HEK293 (cell line): Measurements from ENCODE around the gene ADGRD2.

Source experiments
- SCRT1 ChIP-seq: fragments of 450-650 bp; formaldehyde crosslinking; IDR thresholded peaks from 2 replicates; pipeline ENCODE4 v1.5.1; 2016; ENCODE audit warnings: missing biosample characterization, missing genetic modification characterization, borderline replicate concordance
- ZEB2 ChIP-seq: fragments of 450-650 bp; formaldehyde crosslinking; IDR thresholded peaks from 2 replicates; pipeline ENCODE4 v1.5.1; 2016; ENCODE audit warnings: missing biosample characterization, missing genetic modification characterization
- ZNF169 ChIP-seq: fragments of 450-650 bp; formaldehyde crosslinking; IDR thresholded peaks from 2 replicates; pipeline ENCODE4 v1.5.1; 2016; ENCODE audit warnings: missing biosample characterization, missing genetic modification characterization
- ZNF19 ChIP-seq: fragments of 450-650 bp; formaldehyde crosslinking; IDR thresholded peaks from 2 replicates; pipeline ENCODE4; 2016; ENCODE audit warnings: missing biosample characterization, missing genetic modification characterization, low read depth
- ZNF24 ChIP-seq: fragments of 450-650 bp; formaldehyde crosslinking; IDR thresholded peaks from 2 replicates; pipeline ENCODE4 v1.5.1; 2016; ENCODE audit warnings: missing biosample characterization, missing genetic modification characterization
- ZNF266 ChIP-seq: fragments of 450-650 bp; formaldehyde crosslinking; IDR thresholded peaks from 2 replicates; pipeline ENCODE4 v1.5.1; 2016; ENCODE audit warnings: missing biosample characterization, missing genetic modification characterization, low read depth
- ZNF341 ChIP-seq: fragments of 450-650 bp; formaldehyde crosslinking; IDR thresholded peaks from 2 replicates; pipeline ENCODE4; 2016; ENCODE audit warnings: low read depth, missing biosample characterization, missing genetic modification characterization
- ZNF394 ChIP-seq: fragments of 450-650 bp; formaldehyde crosslinking; IDR thresholded peaks from 2 replicates; pipeline ENCODE4 v1.5.1; 2016; ENCODE audit warnings: missing biosample characterization, missing genetic modification characterization, mild to moderate bottlenecking, moderate library complexity, borderline replicate concordance
- ZNF473 ChIP-seq: fragments of 450-650 bp; formaldehyde crosslinking; IDR thresholded peaks from 2 replicates; pipeline ENCODE4 v1.5.1; 2017; ENCODE audit warnings: missing biosample characterization, missing genetic modification characterization
- ZNF560 ChIP-seq: fragments of 450-650 bp; formaldehyde crosslinking; IDR thresholded peaks from 2 replicates; pipeline ENCODE4 v1.5.1; 2017; ENCODE audit warnings: missing biosample characterization, missing genetic modification characterization, borderline replicate concordance
- ZNF629 ChIP-seq: fragments of 450-650 bp; formaldehyde crosslinking; IDR thresholded peaks from 2 replicates; pipeline ENCODE4 v1.5.1; 2017; ENCODE audit warnings: missing biosample characterization, missing genetic modification characterization
- ZNF654 ChIP-seq: fragments of 450-650 bp; formaldehyde crosslinking; IDR thresholded peaks from 2 replicates; pipeline ENCODE4 v1.5.1; 2016; ENCODE audit warnings: low read depth, missing biosample characterization, missing genetic modification characterization
- ZNF660 ChIP-seq: fragments of 450-650 bp; IDR thresholded peaks from 2 replicates; pipeline ENCODE4 v1.5.1; 2018; ENCODE audit warnings: missing biosample characterization, mild to moderate bottlenecking, missing genetic modification characterization
- TF ChIP-seq, protein P1 (sequence below): fragments of 450-650 bp; formaldehyde crosslinking; IDR thresholded peaks from 2 replicates; pipeline ENCODE4 v1.5.1; 2017; ENCODE audit warnings: missing biosample characterization, missing genetic modification characterization
- TF ChIP-seq, protein P2 (sequence below): fragments of 450-650 bp; formaldehyde crosslinking; IDR thresholded peaks from 2 replicates; pipeline ENCODE4 v1.5.1; 2016; ENCODE audit warnings: missing biosample characterization, missing genetic modification characterization, low read depth
- TF ChIP-seq, protein P3 (sequence below): fragments of 450-650 bp; formaldehyde crosslinking; IDR thresholded peaks from 2 replicates; pipeline ENCODE4 v1.5.1; 2017; ENCODE audit warnings: missing biosample characterization, missing genetic modification characterization
- TF ChIP-seq, protein P4 (sequence below): fragments of 450-650 bp; formaldehyde crosslinking; IDR thresholded peaks from 2 replicates; pipeline ENCODE4 v1.5.1; 2016; ENCODE audit warnings: missing biosample characterization, missing genetic modification characterization
- TF ChIP-seq, protein P5 (sequence below): fragments of 450-650 bp; formaldehyde crosslinking; IDR thresholded peaks from 2 replicates; pipeline ENCODE4 v1.5.1; 2016; ENCODE audit warnings: missing biosample characterization, missing genetic modification characterization, borderline replicate concordance
- TF ChIP-seq, protein P6 (sequence below): fragments of 450-650 bp; formaldehyde crosslinking; IDR thresholded peaks from 2 replicates; pipeline ENCODE4 v1.5.1; 2016; ENCODE audit warnings: missing biosample characterization, missing genetic modification characterization
- TF ChIP-seq, protein P7 (sequence below): fragments of 450-650 bp; formaldehyde crosslinking; IDR thresholded peaks from 2 replicates; pipeline ENCODE4 v1.5.1; 2016; ENCODE audit warnings: missing biosample characterization, missing genetic modification characterization
- TF ChIP-seq, protein P8 (sequence below): fragments of 450-650 bp; IDR thresholded peaks from 2 replicates; pipeline ENCODE4 v1.5.1; 2018; ENCODE audit warnings: missing biosample characterization, missing genetic modification characterization

The ADGRD2 gene

DNA sequence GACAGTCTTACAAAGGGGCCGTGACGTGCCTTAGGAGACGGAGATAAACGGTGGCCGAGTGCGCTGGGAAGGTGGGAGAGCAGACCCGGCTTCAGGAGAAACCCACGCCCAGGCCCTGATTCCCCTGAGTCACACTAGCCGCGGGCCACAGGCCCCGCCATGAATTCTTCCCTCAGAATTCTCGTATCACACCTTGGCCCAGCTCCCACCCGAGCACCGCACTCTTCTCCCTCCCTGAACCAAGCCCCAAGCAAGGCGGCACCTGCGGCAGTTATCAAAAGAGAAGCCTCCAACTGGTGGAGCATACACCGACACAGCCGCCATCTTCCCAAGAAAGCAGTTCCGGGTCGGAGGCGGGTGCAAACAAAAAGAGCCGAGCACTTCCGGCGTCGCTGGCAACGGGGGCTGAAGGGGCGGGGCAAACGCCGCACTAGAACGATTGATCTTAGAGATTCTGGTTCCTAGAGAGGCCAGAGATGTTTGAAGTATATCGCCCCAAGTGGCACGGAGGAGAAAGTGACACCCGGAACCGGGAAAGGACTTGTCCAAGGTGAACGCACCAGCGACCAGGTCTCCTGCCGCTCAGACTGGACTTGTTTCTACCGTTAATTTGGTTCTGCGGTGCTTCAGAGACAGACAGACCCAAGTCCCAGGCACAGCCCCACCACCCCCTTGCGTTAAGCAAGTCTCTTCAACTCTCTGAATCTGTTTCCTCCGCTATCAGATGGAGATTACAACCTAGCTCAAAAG, 35.0 kb upstream of the ADGRD2 start, which contains the start of gene PSMB7 (continued):
- TF ChIP-seq ZNF654 (tag by site-specific recombination) (no peak), ZNF473 (tag by site-specific recombination) (no peak), ZNF266 (tag by site-specific recombination) (no peak), ZEB2 (peak; percentile 63), ZNF341 (tag by site-specific recombination) (no peak), ZNF19 (no peak), ZNF660 (tag by site-specific recombination) (peak; percentile 90; the same call in 1 of the 2 replicates), ZNF394 (tag by site-specific recombination) (peak; percentile 84), ZNF629 (tag by site-specific recombination) (peak; percentile 79), ZNF560 (tag by site-specific recombination) (no peak), ZNF169 (no peak), ZNF24 (peak; percentile 80), SCRT1 (tag by site-specific recombination) (no peak)
- TF ChIP-seq, protein P1, sequence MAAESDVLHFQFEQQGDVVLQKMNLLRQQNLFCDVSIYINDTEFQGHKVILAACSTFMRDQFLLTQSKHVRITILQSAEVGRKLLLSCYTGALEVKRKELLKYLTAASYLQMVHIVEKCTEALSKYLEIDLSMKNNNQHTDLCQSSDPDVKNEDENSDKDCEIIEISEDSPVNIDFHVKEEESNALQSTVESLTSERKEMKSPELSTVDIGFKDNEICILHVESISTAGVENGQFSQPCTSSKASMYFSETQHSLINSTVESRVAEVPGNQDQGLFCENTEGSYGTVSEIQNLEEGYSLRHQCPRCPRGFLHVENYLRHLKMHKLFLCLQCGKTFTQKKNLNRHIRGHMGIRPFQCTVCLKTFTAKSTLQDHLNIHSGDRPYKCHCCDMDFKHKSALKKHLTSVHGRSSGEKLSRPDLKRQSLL, result 0 out of 2 replicates have a peak, but pooled peaks have one; percentile 36
- TF ChIP-seq, protein P2, sequence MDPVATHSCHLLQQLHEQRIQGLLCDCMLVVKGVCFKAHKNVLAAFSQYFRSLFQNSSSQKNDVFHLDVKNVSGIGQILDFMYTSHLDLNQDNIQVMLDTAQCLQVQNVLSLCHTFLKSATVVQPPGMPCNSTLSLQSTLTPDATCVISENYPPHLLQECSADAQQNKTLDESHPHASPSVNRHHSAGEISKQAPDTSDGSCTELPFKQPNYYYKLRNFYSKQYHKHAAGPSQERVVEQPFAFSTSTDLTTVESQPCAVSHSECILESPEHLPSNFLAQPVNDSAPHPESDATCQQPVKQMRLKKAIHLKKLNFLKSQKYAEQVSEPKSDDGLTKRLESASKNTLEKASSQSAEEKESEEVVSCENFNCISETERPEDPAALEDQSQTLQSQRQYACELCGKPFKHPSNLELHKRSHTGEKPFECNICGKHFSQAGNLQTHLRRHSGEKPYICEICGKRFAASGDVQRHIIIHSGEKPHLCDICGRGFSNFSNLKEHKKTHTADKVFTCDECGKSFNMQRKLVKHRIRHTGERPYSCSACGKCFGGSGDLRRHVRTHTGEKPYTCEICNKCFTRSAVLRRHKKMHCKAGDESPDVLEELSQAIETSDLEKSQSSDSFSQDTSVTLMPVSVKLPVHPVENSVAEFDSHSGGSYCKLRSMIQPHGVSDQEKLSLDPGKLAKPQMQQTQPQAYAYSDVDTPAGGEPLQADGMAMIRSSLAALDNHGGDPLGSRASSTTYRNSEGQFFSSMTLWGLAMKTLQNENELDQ (tag by site-specific recombination), result no peak
- TF ChIP-seq, protein P3, sequence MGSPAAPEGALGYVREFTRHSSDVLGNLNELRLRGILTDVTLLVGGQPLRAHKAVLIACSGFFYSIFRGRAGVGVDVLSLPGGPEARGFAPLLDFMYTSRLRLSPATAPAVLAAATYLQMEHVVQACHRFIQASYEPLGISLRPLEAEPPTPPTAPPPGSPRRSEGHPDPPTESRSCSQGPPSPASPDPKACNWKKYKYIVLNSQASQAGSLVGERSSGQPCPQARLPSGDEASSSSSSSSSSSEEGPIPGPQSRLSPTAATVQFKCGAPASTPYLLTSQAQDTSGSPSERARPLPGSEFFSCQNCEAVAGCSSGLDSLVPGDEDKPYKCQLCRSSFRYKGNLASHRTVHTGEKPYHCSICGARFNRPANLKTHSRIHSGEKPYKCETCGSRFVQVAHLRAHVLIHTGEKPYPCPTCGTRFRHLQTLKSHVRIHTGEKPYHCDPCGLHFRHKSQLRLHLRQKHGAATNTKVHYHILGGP, result no peak
- TF ChIP-seq, protein P4, sequence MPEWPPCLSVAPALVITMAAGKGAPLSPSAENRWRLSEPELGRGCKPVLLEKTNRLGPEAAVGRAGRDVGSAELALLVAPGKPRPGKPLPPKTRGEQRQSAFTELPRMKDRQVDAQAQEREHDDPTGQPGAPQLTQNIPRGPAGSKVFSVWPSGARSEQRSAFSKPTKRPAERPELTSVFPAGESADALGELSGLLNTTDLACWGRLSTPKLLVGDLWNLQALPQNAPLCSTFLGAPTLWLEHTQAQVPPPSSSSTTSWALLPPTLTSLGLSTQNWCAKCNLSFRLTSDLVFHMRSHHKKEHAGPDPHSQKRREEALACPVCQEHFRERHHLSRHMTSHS (tag by site-specific recombination), result no peak
- TF ChIP-seq, protein P5, sequence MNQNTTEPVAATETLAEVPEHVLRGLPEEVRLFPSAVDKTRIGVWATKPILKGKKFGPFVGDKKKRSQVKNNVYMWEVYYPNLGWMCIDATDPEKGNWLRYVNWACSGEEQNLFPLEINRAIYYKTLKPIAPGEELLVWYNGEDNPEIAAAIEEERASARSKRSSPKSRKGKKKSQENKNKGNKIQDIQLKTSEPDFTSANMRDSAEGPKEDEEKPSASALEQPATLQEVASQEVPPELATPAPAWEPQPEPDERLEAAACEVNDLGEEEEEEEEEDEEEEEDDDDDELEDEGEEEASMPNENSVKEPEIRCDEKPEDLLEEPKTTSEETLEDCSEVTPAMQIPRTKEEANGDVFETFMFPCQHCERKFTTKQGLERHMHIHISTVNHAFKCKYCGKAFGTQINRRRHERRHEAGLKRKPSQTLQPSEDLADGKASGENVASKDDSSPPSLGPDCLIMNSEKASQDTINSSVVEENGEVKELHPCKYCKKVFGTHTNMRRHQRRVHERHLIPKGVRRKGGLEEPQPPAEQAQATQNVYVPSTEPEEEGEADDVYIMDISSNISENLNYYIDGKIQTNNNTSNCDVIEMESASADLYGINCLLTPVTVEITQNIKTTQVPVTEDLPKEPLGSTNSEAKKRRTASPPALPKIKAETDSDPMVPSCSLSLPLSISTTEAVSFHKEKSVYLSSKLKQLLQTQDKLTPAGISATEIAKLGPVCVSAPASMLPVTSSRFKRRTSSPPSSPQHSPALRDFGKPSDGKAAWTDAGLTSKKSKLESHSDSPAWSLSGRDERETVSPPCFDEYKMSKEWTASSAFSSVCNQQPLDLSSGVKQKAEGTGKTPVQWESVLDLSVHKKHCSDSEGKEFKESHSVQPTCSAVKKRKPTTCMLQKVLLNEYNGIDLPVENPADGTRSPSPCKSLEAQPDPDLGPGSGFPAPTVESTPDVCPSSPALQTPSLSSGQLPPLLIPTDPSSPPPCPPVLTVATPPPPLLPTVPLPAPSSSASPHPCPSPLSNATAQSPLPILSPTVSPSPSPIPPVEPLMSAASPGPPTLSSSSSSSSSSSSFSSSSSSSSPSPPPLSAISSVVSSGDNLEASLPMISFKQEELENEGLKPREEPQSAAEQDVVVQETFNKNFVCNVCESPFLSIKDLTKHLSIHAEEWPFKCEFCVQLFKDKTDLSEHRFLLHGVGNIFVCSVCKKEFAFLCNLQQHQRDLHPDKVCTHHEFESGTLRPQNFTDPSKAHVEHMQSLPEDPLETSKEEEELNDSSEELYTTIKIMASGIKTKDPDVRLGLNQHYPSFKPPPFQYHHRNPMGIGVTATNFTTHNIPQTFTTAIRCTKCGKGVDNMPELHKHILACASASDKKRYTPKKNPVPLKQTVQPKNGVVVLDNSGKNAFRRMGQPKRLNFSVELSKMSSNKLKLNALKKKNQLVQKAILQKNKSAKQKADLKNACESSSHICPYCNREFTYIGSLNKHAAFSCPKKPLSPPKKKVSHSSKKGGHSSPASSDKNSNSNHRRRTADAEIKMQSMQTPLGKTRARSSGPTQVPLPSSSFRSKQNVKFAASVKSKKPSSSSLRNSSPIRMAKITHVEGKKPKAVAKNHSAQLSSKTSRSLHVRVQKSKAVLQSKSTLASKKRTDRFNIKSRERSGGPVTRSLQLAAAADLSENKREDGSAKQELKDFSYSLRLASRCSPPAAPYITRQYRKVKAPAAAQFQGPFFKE (tag by site-specific recombination), result no peak
- TF ChIP-seq, protein P6, sequence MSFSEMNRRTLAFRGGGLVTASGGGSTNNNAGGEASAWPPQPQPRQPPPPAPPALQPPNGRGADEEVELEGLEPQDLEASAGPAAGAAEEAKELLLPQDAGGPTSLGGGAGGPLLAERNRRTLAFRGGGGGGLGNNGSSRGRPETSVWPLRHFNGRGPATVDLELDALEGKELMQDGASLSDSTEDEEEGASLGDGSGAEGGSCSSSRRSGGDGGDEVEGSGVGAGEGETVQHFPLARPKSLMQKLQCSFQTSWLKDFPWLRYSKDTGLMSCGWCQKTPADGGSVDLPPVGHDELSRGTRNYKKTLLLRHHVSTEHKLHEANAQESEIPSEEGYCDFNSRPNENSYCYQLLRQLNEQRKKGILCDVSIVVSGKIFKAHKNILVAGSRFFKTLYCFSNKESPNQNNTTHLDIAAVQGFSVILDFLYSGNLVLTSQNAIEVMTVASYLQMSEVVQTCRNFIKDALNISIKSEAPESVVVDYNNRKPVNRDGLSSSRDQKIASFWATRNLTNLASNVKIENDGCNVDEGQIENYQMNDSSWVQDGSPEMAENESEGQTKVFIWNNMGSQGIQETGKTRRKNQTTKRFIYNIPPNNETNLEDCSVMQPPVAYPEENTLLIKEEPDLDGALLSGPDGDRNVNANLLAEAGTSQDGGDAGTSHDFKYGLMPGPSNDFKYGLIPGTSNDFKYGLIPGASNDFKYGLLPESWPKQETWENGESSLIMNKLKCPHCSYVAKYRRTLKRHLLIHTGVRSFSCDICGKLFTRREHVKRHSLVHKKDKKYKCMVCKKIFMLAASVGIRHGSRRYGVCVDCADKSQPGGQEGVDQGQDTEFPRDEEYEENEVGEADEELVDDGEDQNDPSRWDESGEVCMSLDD (tag by site-specific recombination), result no peak
- TF ChIP-seq, protein P7, sequence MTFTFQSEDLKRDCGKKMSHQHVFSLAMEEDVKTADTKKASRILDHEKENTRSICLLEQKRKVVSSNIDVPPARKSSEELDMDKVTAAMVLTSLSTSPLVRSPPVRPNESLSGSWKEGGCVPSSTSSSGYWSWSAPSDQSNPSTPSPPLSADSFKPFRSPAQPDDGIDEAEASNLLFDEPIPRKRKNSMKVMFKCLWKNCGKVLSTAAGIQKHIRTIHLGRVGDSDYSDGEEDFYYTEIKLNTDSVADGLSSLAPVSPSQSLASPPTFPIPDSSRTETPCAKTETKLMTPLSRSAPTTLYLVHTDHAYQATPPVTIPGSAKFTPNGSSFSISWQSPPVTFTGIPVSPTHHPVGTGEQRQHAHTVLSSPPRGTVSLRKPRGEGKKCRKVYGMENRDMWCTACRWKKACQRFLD, result no peak
- TF ChIP-seq, protein P8, sequence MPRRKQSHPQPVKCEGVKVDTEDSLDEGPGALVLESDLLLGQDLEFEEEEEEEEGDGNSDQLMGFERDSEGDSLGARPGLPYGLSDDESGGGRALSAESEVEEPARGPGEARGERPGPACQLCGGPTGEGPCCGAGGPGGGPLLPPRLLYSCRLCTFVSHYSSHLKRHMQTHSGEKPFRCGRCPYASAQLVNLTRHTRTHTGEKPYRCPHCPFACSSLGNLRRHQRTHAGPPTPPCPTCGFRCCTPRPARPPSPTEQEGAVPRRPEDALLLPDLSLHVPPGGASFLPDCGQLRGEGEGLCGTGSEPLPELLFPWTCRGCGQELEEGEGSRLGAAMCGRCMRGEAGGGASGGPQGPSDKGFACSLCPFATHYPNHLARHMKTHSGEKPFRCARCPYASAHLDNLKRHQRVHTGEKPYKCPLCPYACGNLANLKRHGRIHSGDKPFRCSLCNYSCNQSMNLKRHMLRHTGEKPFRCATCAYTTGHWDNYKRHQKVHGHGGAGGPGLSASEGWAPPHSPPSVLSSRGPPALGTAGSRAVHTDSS (tag by site-specific recombination), result no peak
